WTC11 (cell line): Measurements from ENCODE around the gene DPP9. TPM values are rescaled to one million over a fixed set of nuclear protein-coding genes. Genes with fewer than 3 reads are reported as not detected.

ENCODE experiments used
- ATAC-seq: fragments of 200-7000 bp; cut with Tn5 transposase; 2 replicates; pipeline ENCODE4 v1.10.0; 2021; ENCODE audit warnings: mild to moderate bottlenecking, moderate library complexity
- CTCF ChIA-PET: fragments of 300-600 bp; sonication (Branson Sonifier 250); formaldehyde crosslinking; loops from one replicate; lab custom pipeline; 2021; ENCODE audit warnings: antibody characterized with exemption; lab: Charles Lee
- POLR2A ChIA-PET: fragments of 350-600 bp; sonication (Branson Sonifier 250); formaldehyde crosslinking; loops from one replicate; lab custom pipeline; 2021; ENCODE audit warnings: antibody characterized with exemption; lab: Charles Lee
- DNase-seq: peaks from one replicate; pipeline ENCODE4 v3.0.0; 2021; ENCODE audit warnings: low spot score
- H3K27ac Mint-ChIP-seq: 2 replicates; pipeline ENCODE4 v1.8.0; 2021; ENCODE audit warnings: mixed read lengths
- H3K27me3 Mint-ChIP-seq: 2 replicates; pipeline ENCODE4 v1.8.0; 2021; ENCODE audit warnings: low read depth, mild to moderate bottlenecking, moderate library complexity, mixed read lengths
- H3K36me3 Mint-ChIP-seq: 2 replicates; pipeline ENCODE4 v1.8.0; 2021; ENCODE audit warnings: mixed read lengths
- H3K4me1 Mint-ChIP-seq: 2 replicates; pipeline ENCODE4 v1.8.0; 2022; ENCODE audit warnings: mixed read lengths
- H3K4me3 Mint-ChIP-seq: 2 replicates; pipeline ENCODE4 v1.8.0; 2021; ENCODE audit warnings: mild to moderate bottlenecking, moderate library complexity, mixed read lengths
- H3K9me3 Mint-ChIP-seq: 2 replicates; pipeline ENCODE4 v1.8.0; 2021; ENCODE audit warnings: mixed read lengths
- CDX4 ChIP-seq: fragments of 250-450 bp; sonication (Bioruptor Pico); IDR thresholded peaks from 2 replicates; pipeline ENCODE4 v1.9.0; 2021; ENCODE audit warnings: moderate library complexity, mild to moderate bottlenecking, inconsistent platforms, borderline replicate concordance
- CREM ChIP-seq: sonication (generic); formaldehyde crosslinking; IDR thresholded peaks from 2 replicates; pipeline ENCODE4 v1.8.1; 2022; ENCODE audit warnings: mild to moderate bottlenecking, missing genetic modification reagents, moderate library complexity
- E2F4 ChIP-seq: sonication (generic); formaldehyde crosslinking; IDR thresholded peaks from 2 replicates; pipeline ENCODE4 v1.8.1; 2022; ENCODE audit warnings: low read depth, mild to moderate bottlenecking, moderate library complexity, missing genetic modification reagents, borderline replicate concordance
- ELF4 ChIP-seq: sonication (generic); formaldehyde crosslinking; IDR thresholded peaks from 2 replicates; pipeline ENCODE4 v1.8.1; 2022; ENCODE audit warnings: low read depth, mild to moderate bottlenecking, moderate library complexity, missing genetic modification reagents
- EMX1 ChIP-seq: fragments of 250-450 bp; sonication (Bioruptor Pico); IDR thresholded peaks from 2 replicates; pipeline ENCODE4 v1.8.0; 2021; ENCODE audit warnings: mild to moderate bottlenecking
- ETV6 ChIP-seq: sonication (generic); formaldehyde crosslinking; IDR thresholded peaks from 2 replicates; pipeline ENCODE4 v1.8.1; 2022; ENCODE audit warnings: mild to moderate bottlenecking, missing genetic modification reagents
- FOXJ3 ChIP-seq: sonication (generic); formaldehyde crosslinking; IDR thresholded peaks from 2 replicates; pipeline ENCODE4 v1.9.0; 2021; ENCODE audit warnings: missing genetic modification reagents, mild to moderate bottlenecking, borderline replicate concordance
- PREB ChIP-seq: sonication (generic); formaldehyde crosslinking; IDR thresholded peaks from 2 replicates; pipeline ENCODE4 v1.8.1; 2022; ENCODE audit warnings: mild to moderate bottlenecking, missing genetic modification reagents, moderate library complexity, borderline replicate concordance
- SOX15 ChIP-seq: fragments of 250-450 bp; sonication (Bioruptor Pico); IDR thresholded peaks from 2 replicates; pipeline ENCODE4 v1.9.0; 2021; ENCODE audit warnings: mild to moderate bottlenecking
- SP1 ChIP-seq: sonication (generic); formaldehyde crosslinking; conservative IDR thresholded peaks from 2 replicates; pipeline ENCODE4 v1.8.1; 2022; ENCODE audit warnings: missing genetic modification reagents
- TP53 ChIP-seq: sonication (generic); formaldehyde crosslinking; IDR thresholded peaks from 2 replicates; pipeline ENCODE4 v1.8.1; 2023; ENCODE audit warnings: mild to moderate bottlenecking, missing genetic modification reagents
- ZNF121 ChIP-seq: sonication (generic); formaldehyde crosslinking; IDR thresholded peaks from 2 replicates; pipeline ENCODE4 v1.8.0; 2023; ENCODE audit warnings: missing genetic modification reagents
- ZNF263 ChIP-seq: sonication (generic); formaldehyde crosslinking; IDR thresholded peaks from 2 replicates; pipeline ENCODE4 v1.8.1; 2022; ENCODE audit warnings: low read depth, mild to moderate bottlenecking, moderate library complexity, missing genetic modification reagents
- ZNF416 ChIP-seq: fragments of 250-450 bp; sonication (Bioruptor Pico); IDR thresholded peaks from 2 replicates; pipeline ENCODE4 v1.9.0; 2021; ENCODE audit warnings: mild to moderate bottlenecking, inconsistent platforms
- total RNA-seq: library from RNA; stranded (reverse); gene quantifications from 3 replicates; pipeline ENCODE4 v1.2.3, GENCODE V29; 2021
- TF ChIP-seq, protein P1 (sequence below): sonication (generic); formaldehyde crosslinking; IDR thresholded peaks from 2 replicates; pipeline ENCODE4 v1.8.0; 2022; ENCODE audit warnings: mild to moderate bottlenecking, missing genetic modification reagents
- TF ChIP-seq, protein P2 (sequence below): fragments of 200-600 bp; IDR thresholded peaks from 2 replicates; pipeline ENCODE4 v1.8.0; 2022; ENCODE audit warnings: antibody characterized with exemption
- TF ChIP-seq, protein P3 (sequence below): sonication (generic); formaldehyde crosslinking; IDR thresholded peaks from 2 replicates; pipeline ENCODE4 v1.8.1; 2022; ENCODE audit warnings: missing genetic modification reagents, borderline replicate concordance

Gene DPP9
- total RNA-seq, 1 experiment from 2014 or later = 52.9 TPM

- no peak for TF ChIP-seq E2F4 (CRISPR knock-in tag)
- no peak for TF ChIP-seq SP1
- TF ChIP-seq FOXJ3 = no peak
- TF ChIP-seq, protein P1, sequence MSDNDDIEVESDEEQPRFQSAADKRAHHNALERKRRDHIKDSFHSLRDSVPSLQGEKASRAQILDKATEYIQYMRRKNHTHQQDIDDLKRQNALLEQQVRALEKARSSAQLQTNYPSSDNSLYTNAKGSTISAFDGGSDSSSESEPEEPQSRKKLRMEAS (CRISPR knock-in tag) = no peak
- TF ChIP-seq ZNF263 (CRISPR knock-in tag) = no peak
- TF ChIP-seq CDX4 (CRISPR knock-in tag) = no peak
Measured at GRCh38 chr19:4701557-4701956, 22.1 kb downstream of the DPP9 start (continued).

DNA sequence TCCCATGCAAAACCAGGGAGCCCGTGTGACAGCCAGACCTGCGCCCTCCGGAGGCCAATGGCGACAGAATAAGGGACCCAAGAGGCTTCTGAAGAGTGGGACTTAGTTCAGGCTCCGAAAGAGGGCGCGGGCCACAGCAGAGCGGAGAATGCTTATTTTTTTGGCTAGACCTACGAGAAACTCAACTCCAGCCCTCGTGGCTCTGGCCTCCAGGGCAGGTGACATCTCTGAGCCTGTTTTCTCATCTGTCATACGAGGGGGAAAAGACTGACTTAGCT, 23.0 kb downstream of the DPP9 start:
- no peak for TF ChIP-seq EMX1 (CRISPR knock-in tag)
- no peak for TF ChIP-seq TP53 (CRISPR knock-in tag)
- TF ChIP-seq, protein P2, sequence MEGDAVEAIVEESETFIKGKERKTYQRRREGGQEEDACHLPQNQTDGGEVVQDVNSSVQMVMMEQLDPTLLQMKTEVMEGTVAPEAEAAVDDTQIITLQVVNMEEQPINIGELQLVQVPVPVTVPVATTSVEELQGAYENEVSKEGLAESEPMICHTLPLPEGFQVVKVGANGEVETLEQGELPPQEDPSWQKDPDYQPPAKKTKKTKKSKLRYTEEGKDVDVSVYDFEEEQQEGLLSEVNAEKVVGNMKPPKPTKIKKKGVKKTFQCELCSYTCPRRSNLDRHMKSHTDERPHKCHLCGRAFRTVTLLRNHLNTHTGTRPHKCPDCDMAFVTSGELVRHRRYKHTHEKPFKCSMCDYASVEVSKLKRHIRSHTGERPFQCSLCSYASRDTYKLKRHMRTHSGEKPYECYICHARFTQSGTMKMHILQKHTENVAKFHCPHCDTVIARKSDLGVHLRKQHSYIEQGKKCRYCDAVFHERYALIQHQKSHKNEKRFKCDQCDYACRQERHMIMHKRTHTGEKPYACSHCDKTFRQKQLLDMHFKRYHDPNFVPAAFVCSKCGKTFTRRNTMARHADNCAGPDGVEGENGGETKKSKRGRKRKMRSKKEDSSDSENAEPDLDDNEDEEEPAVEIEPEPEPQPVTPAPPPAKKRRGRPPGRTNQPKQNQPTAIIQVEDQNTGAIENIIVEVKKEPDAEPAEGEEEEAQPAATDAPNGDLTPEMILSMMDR = no peak
- TF ChIP-seq PREB = no peak
- TF ChIP-seq FOXJ3 = no peak
- no peak for TF ChIP-seq ELF4 (CRISPR knock-in tag)
- TF ChIP-seq, protein P3, sequence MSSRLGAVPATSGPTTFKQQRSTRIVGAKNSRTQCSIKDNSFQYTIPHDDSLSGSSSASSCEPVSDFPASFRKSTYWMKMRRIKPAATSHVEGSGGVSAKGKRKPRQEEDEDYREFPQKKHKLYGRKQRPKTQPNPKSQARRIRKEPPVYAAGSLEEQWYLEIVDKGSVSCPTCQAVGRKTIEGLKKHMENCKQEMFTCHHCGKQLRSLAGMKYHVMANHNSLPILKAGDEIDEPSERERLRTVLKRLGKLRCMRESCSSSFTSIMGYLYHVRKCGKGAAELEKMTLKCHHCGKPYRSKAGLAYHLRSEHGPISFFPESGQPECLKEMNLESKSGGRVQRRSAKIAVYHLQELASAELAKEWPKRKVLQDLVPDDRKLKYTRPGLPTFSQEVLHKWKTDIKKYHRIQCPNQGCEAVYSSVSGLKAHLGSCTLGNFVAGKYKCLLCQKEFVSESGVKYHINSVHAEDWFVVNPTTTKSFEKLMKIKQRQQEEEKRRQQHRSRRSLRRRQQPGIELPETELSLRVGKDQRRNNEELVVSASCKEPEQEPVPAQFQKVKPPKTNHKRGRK (CRISPR knock-in tag) = no peak
- TF ChIP-seq ZNF416 (CRISPR knock-in tag) = no peak
- TF ChIP-seq ETV6 (CRISPR knock-in tag) = no peak
- peak; percentile 71 for ATAC-seq
- H3K4me3 Mint-ChIP-seq = no peak overlapping the region
- DNase-seq = peak; percentile 31
- H3K27me3 Mint-ChIP-seq = no peaks in the 10 kb centered on the region
- ChIA-PET POLR2A (no interaction called here), CTCF (interaction anchor here (0.6 to 1.4 kb wide), 3 partner anchors 17 to 176 kb away, joined by 3 to 4 read pairs (median 4); no protein-coding TSS in a partner anchor)
- H3K27ac Mint-ChIP-seq = no peak overlapping the region
- H3K9me3 Mint-ChIP-seq = no peaks in the 10 kb centered on the region
- peaks cover 31% of the 10 kb centered on the region for H3K36me3 Mint-ChIP-seq
- H3K4me1 Mint-ChIP-seq = no peaks in the 10 kb centered on the region

DNA sequence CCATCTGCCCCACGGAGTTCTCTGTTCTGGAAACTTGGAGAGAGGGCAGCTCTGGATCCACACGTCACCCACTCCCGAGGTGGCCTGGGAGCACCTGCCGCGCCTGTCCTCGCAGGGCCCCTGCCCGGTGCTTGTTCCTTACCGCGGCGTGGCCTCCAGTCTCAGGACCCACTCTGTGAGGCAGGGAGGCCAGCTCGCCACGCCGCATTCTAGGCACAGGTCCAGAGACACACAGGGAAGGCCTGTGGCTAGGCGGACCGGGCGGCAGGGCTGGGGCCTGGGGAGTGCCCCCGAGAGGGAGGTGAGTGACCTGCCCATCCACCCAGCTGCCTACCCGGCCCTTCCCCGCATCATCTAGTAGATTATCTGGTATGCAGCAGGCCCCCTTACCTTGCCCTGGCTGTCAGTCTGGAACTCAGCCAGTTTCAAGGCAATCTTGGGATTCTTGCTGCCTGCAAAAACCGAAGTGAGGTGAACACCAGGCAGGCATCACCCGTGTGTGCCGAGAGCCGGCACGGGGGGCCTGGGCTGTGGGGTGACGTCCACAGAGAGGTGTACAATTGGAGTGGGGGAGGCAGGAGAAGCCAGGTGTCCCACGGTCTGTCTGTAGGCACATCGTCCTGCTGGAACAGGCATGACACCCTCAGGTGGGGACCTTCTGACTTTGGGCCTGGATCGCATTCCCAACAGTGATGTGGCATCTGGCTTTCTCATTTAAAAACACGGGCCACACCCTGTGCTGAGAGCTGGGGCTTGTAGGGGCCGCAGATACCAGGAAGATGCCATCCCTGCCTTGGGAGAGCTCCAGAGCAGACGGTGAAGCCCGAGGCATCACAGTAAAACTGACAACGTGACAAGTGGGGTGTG, 23.6 kb downstream of the DPP9 start:
- ChIA-PET POLR2A (no interaction called here), CTCF (interaction anchor here (0.9 to 1.4 kb wide), 2 partner anchors 17 to 23 kb away, joined by 3 to 4 read pairs; no protein-coding TSS in a partner anchor)
- H3K4me1 Mint-ChIP-seq = no peaks in the 10 kb centered on the region
- ATAC-seq = no peak
- DNase-seq = no peak
- H3K9me3 Mint-ChIP-seq = no peaks in the 10 kb centered on the region
- TF ChIP-seq CREM (CRISPR knock-in tag) (no peak), SOX15 (CRISPR knock-in tag) (no peak), ZNF121 (CRISPR knock-in tag) (no peak)
- no peak overlapping the region for H3K27ac Mint-ChIP-seq
- H3K27me3 Mint-ChIP-seq = no peaks in the 10 kb centered on the region
- H3K4me3 Mint-ChIP-seq = no peak overlapping the region
- peaks cover 31% of the 10 kb centered on the region for H3K36me3 Mint-ChIP-seq
